ENCODE measurements around the gene SSUH2.

DNA sequence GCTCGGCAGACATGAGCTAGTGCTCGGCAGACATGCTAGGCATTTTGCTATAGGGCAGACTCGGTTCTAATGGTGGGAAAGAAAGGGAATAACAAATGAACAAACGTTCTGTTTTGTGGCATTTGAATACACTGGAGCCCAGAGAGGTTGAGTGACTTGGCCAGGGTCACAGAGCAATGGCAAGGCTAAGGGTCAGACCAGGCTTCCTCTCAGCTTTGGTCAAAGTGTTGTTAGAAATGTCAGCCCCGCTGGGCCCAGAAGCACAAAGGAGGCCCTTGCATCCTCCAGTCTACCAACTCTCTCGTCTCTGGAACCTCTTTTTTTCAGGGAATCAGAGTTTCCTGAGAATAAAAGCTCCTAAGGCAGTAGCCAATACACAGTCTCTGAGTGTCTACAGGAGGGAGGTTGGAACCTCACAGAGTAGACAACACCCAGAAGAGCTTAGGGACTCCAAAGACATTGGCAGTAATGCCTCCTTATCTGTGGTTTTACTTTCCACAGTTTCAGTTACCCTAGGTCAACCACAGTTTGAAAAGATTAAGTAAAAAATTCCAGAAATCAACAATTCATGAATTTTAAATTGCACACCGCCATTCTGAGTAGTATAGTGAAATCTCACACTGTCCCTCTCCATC is 47.3 kb downstream of the SSUH2 start:
- TF ChIP-seq POLR2A (IDR thresholded peaks at IDR 0.05), result no peak
- TF ChIP-seq, protein P1, sequence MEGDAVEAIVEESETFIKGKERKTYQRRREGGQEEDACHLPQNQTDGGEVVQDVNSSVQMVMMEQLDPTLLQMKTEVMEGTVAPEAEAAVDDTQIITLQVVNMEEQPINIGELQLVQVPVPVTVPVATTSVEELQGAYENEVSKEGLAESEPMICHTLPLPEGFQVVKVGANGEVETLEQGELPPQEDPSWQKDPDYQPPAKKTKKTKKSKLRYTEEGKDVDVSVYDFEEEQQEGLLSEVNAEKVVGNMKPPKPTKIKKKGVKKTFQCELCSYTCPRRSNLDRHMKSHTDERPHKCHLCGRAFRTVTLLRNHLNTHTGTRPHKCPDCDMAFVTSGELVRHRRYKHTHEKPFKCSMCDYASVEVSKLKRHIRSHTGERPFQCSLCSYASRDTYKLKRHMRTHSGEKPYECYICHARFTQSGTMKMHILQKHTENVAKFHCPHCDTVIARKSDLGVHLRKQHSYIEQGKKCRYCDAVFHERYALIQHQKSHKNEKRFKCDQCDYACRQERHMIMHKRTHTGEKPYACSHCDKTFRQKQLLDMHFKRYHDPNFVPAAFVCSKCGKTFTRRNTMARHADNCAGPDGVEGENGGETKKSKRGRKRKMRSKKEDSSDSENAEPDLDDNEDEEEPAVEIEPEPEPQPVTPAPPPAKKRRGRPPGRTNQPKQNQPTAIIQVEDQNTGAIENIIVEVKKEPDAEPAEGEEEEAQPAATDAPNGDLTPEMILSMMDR (IDR thresholded peaks at IDR 0.05), result no peak

Measured in esophagus squamous epithelium (tissue), 4 donors.